HepG2 (cell line): ENCODE data around the gene SYMPK. TPM values are rescaled to one million over a fixed set of nuclear protein-coding genes. Genes with fewer than 3 reads are reported as not detected.

Experiments
- ATAC-seq: fragments of 200-7000 bp; cut with Tn5 transposase; 3 replicates; pipeline ENCODE4 v1.9.1; 2020; ENCODE audit warnings: mild to moderate bottlenecking, moderate library complexity
- BruUV-seq: library from RNA; stranded (reverse); fragments of 400-500 nt; replicated peaks from 2 replicates; lab custom pipeline; 2021; lab: Mats Ljungman, UMichigan
- CTCF ChIA-PET: fragments of 300-600 bp; formaldehyde crosslinking; extraction: SDS; loops from one replicate; lab custom pipeline; 2021; ENCODE audit warnings: low total read pairs, inconsistent platforms, low intra/inter-chr PET ratio; lab: Yijun Ruan, JAX
- POLR2A ChIA-PET: fragments of 350-600 bp; sonication (Branson Sonifier 250); formaldehyde crosslinking; loops from one replicate; lab custom pipeline; 2020; ENCODE audit warnings: antibody characterized with exemption, inconsistent platforms; lab: Yijun Ruan, JAX
- DNase-seq: peaks from one replicate; pipeline ENCODE4 v3.0.0-alpha.2; 2015; ENCODE audit warnings: low spot score
- FAIRE-seq: peaks from 3 replicates; lab custom pipeline; 2011; peaks lifted over from hg19 to GRCh38; lab: Jason Lieb, UNC
- H2AFZ ChIP-seq: one replicate; pipeline ENCODE4 v1.6.1; 2011; ENCODE audit warnings: low read length, inconsistent platforms
- H3K27ac ChIP-seq: fragments of 300-600 bp; 3 replicates; pipeline ENCODE4 v1.8.0; 2011; ENCODE audit warnings: mixed run types, mild to moderate bottlenecking, mixed read lengths, low read length, inconsistent platforms; ENCODE audit not compliant: insufficient read depth; ENCODE audit errors: extremely low read length
- H3K27me3 ChIP-seq, 2 experiments: fragments of 200-600 bp in 1 of 2; 2 replicates in 1 of 2; 3 replicates in 1 of 2; pipeline versions ENCODE4 v1.6.0 to v1.8.0; 2011; ENCODE audit warnings: low read length in 2 of 2, mild to moderate bottlenecking in 2 of 2, moderate library complexity in 2 of 2, inconsistent platforms in 1 of 2; ENCODE audit not compliant: insufficient read depth in 2 of 2, control insufficient read depth in 1 of 2
- H3K36me3 ChIP-seq, 2 experiments: fragments of 200-600 bp in 1 of 2; replicated peaks in 1 of 2; 2 replicates in 1 of 2; 3 replicates in 1 of 2; pipeline versions ENCODE4 v1.5.1 to v1.8.0; 2011; ENCODE audit warnings: low read length in 2 of 2, inconsistent platforms in 1 of 2; ENCODE audit not compliant: insufficient read depth in 2 of 2, control insufficient read depth in 1 of 2
- H3K4me1 ChIP-seq: 2 replicates; pipeline ENCODE4 v1.5.1; 2012; ENCODE audit warnings: low read length, inconsistent platforms; ENCODE audit not compliant: insufficient read depth
- H3K4me2 ChIP-seq: 2 replicates; pipeline ENCODE4 v1.6.0; 2011; ENCODE audit warnings: low read depth, low read length, inconsistent platforms
- H3K4me3 ChIP-seq, 3 experiments: fragments of 200-600 bp in 1 of 3; sonication (generic), shearing (Covaris generic) in 1 of 3; replicated peaks in 1 of 3; 2 replicates each; pipeline ENCODE4 v1.5.1; 2011 to 2016; ENCODE audit warnings: low read length in 3 of 3, inconsistent platforms in 2 of 3, low read depth in 2 of 3, mild to moderate bottlenecking in 2 of 3, control low read depth in 1 of 3, mixed read lengths in 1 of 3; ENCODE audit not compliant: insufficient read depth in 1 of 3
- H3K79me2 ChIP-seq: one replicate; pipeline ENCODE4 v1.6.1; 2011; ENCODE audit warnings: low read length, inconsistent platforms; ENCODE audit not compliant: insufficient read depth
- H3K9ac ChIP-seq: 2 replicates; pipeline ENCODE4 v1.6.0; 2011; ENCODE audit warnings: mild to moderate bottlenecking, low read depth, low read length, inconsistent platforms; ENCODE audit not compliant: insufficient read depth
- H3K9me3 ChIP-seq: 2 replicates; pipeline ENCODE4 v1.5.1; 2012; ENCODE audit warnings: mild to moderate bottlenecking, low read length
- H4K20me1 ChIP-seq: 2 replicates; pipeline ENCODE4 v1.6.0; 2011; ENCODE audit warnings: inconsistent platforms, mild to moderate bottlenecking, low read length, moderate library complexity; ENCODE audit not compliant: insufficient read depth
- AGO1 ChIP-seq: fragments of 200-400 bp; formaldehyde crosslinking; IDR thresholded peaks from 2 replicates; pipeline ENCODE4 v1.6.1; 2017; ENCODE audit warnings: mild to moderate bottlenecking, low read depth, low read length, moderate library complexity; ENCODE audit not compliant: poor library complexity, severe bottlenecking
- ARNTL ChIP-seq: sonication (generic); formaldehyde crosslinking; IDR thresholded peaks from 2 replicates; pipeline ENCODE4 v1.4.0; 2020; ENCODE audit warnings: mild to moderate bottlenecking, missing genetic modification reagents
- ATF3 ChIP-seq: sonication (generic); formaldehyde crosslinking; IDR thresholded peaks from 2 replicates; pipeline ENCODE4 v1.4.0; 2020; ENCODE audit warnings: missing genetic modification reagents
- DNMT1 ChIP-seq: sonication (generic); formaldehyde crosslinking; IDR thresholded peaks from 2 replicates; pipeline ENCODE4 v1.5.1; 2020; ENCODE audit warnings: mild to moderate bottlenecking, missing genetic modification reagents
- EP300 ChIP-seq, 3 experiments: sonication (generic) in 1 of 3; formaldehyde crosslinking in 1 of 3; IDR thresholded peaks; 2 replicates each; pipeline versions ENCODE4 v1.5.1 to v1.6.1; 2011 to 2020; ENCODE audit warnings: low read depth in 2 of 3, low read length in 2 of 3, borderline replicate concordance in 1 of 3, improper control_type of control experiment in 1 of 3, mild to moderate bottlenecking in 1 of 3, missing genetic modification reagents in 1 of 3, moderate library complexity in 1 of 3
- KLF16 ChIP-seq, 2 experiments: sonication (generic) in 1 of 2; formaldehyde crosslinking in 1 of 2; IDR thresholded peaks; 2 replicates each; pipeline versions ENCODE4 v1.6.1 to v1.8.0; 2016 to 2023; ENCODE audit warnings: missing genetic modification reagents in 2 of 2, missing compliant biosample characterization in 1 of 2
- PAF1 ChIP-seq: IDR thresholded peaks from 2 replicates; pipeline ENCODE4 v1.6.1; 2016; ENCODE audit warnings: missing genetic modification reagents, missing compliant biosample characterization
- SMYD3 ChIP-seq: sonication (generic); formaldehyde crosslinking; IDR thresholded peaks from 2 replicates; pipeline ENCODE4 v1.8.1; 2023; ENCODE audit warnings: mild to moderate bottlenecking, missing genetic modification reagents
- STAG1 ChIP-seq: sonication (generic); formaldehyde crosslinking; IDR thresholded peaks from 2 replicates; pipeline ENCODE4 v1.4.0; 2020; ENCODE audit warnings: missing genetic modification reagents
- TSC22D2 ChIP-seq: sonication (generic); formaldehyde crosslinking; IDR thresholded peaks from 2 replicates; pipeline ENCODE4 v1.5.1; 2020; ENCODE audit warnings: missing genetic modification reagents, mild to moderate bottlenecking, borderline replicate concordance
- ZFP62 ChIP-seq: sonication (generic); formaldehyde crosslinking; IDR thresholded peaks from 2 replicates; pipeline ENCODE4 v1.4.0; 2020; ENCODE audit warnings: missing genetic modification reagents
- ZNF513 ChIP-seq: sonication (generic); formaldehyde crosslinking; conservative IDR thresholded peaks from 2 replicates; pipeline ENCODE4 v1.5.0; 2020; ENCODE audit warnings: missing genetic modification reagents
- WGBS: methylation state at CpG from one replicate; pipeline ENCODE4 v1.1.6; 2017; ENCODE audit warnings: low lambda C conversion rate; 5-methylcytosine and 5-hydroxymethylcytosine counted together
- in situ Hi-C: cut with HindIII; loops from 2 replicates; pipeline ENCODE4 v1.10.0; 2017; ENCODE audit warnings: low pct_unique_long_range_greater_than_20kb; ENCODE audit not compliant: extremely low pct_ligation_motif_present
- intact Hi-C: fragments of 100-400 bp; cut with micrococcal nuclease; formaldehyde crosslinking; loops from one replicate; pipeline ENCODE4 v1.10.0; 2022; ENCODE audit not compliant: unreplicated experiment
- polyA plus RNA-seq, 8 experiments: library from polyadenylated mRNA; depleted of rRNA in 3 of 8; stranded (reverse) in 7 of 8; unstranded in 1 of 8; fragments of >200 nt; fragmentation: Illumina TruSeq in 4 of 8; extraction: Trizol in 4 of 8; gene quantifications; 2 replicates each; pipeline versions ENCODE4 v1.2.1 to v1.2.3, GENCODE V29; 2011 to 2016; ENCODE audit warnings: low read depth in 4 of 8, missing spikeins in 1 of 8, mixed read lengths in 1 of 8; ENCODE audit not compliant: insufficient read depth in 1 of 8
- total RNA-seq, 5 experiments: library from RNA; depleted of rRNA; stranded (reverse); fragments of >200 nt; fragmentation: Illumina TruSeq; extraction: Trizol; gene quantifications; 2 replicates each; pipeline ENCODE4 v1.2.3, GENCODE V29; 2016; ENCODE audit warnings: low read depth in 1 of 5
- TF ChIP-seq, protein P1 (sequence below): sonication (generic); formaldehyde crosslinking; IDR thresholded peaks from 2 replicates; pipeline ENCODE4 v1.4.0; 2020; ENCODE audit warnings: missing genetic modification reagents
- TF ChIP-seq, protein P2 (sequence below): sonication (generic); formaldehyde crosslinking; IDR thresholded peaks from 2 replicates; pipeline ENCODE4 v1.5.0; 2020; ENCODE audit warnings: mild to moderate bottlenecking, missing genetic modification reagents
- TF ChIP-seq, protein P3 (sequence below): sonication (generic); formaldehyde crosslinking; IDR thresholded peaks from 2 replicates; pipeline ENCODE4 v1.4.0; 2020; ENCODE audit warnings: low read depth, mild to moderate bottlenecking, missing genetic modification reagents

Gene SYMPK
- total and polyA plus RNA-seq, 2 of the 13 experiments (the other 11 are each of a cell fraction or from before 2014, with no cell fraction given), result 21.9 to 55.7 TPM

DNA sequence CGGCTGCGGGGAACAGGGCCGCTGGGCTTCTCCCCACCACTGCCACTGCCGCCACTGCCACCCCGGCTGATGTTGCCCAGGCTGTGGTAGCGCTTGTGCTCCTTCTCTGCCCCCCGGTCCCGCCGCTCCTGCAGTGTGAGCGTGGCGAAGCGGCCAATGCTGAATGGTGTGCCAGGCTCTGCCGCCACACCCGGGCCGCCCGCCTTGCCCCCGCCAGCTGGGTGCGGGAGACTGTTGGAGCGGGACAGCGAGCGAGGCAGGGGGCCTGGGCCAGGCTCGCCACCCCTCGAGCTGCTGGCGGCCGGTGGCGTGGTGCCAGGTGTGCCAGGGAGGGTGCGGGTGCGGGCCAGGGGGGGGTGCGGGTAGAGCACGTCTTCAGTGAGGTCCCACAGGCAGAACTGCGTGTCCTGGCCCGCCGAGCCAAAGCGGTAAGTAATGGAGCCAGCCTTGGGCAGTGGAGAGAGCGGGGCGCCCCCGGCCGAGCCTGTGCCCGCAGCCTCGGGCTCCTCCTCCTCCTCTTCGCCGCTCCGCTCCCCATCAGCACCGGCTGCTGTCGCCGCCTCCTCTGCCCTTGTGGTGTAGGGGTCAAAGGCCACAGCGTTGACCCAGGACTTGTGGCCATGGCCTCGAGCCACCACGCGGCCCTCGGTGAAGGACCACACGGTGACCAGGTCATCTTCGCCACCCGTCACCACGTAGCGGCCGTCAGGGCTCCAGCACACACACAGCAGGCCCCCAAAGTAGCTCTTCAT, 77.0 kb downstream of the SYMPK start (continued):
- TF ChIP-seq, protein P1, sequence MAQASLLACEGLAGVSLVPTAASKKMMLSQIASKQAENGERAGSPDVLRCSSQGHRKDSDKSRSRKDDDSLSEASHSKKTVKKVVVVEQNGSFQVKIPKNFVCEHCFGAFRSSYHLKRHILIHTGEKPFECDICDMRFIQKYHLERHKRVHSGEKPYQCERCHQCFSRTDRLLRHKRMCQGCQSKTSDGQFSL (CRISPR knock-in tag), result no peak
- TF ChIP-seq, all 625 proteins: peak for 4

DNA sequence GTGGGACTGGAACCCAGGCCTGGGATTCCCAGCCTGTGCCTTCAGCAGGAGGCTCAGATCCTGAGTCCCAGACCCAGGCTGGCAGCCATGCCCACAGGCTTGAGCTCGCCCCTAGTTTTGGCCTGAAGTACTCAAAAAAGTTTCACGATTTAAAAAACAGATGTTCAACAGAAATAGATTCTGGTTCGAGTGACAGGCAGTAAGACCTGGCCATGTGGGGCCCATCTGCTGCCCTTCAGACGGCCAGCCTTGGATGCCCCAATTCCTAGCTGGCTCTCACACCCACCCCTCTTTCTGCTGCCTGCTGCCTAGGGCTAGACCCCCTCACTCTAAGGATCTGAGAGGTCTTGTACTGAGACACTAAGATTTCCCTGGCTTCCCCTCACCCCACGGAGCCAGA, 77.8 kb downstream of the SYMPK start:
- ChIA-PET CTCF (no interaction called here), POLR2A (no interaction called here)
- no peak for TF ChIP-seq STAG1 (CRISPR knock-in tag)
- no peak for TF ChIP-seq PAF1 (CRISPR knock-in tag)
- no peak for TF ChIP-seq KLF16 (CRISPR knock-in tag; IDR thresholded peaks at IDR 0.05)
- TF ChIP-seq, protein P2, sequence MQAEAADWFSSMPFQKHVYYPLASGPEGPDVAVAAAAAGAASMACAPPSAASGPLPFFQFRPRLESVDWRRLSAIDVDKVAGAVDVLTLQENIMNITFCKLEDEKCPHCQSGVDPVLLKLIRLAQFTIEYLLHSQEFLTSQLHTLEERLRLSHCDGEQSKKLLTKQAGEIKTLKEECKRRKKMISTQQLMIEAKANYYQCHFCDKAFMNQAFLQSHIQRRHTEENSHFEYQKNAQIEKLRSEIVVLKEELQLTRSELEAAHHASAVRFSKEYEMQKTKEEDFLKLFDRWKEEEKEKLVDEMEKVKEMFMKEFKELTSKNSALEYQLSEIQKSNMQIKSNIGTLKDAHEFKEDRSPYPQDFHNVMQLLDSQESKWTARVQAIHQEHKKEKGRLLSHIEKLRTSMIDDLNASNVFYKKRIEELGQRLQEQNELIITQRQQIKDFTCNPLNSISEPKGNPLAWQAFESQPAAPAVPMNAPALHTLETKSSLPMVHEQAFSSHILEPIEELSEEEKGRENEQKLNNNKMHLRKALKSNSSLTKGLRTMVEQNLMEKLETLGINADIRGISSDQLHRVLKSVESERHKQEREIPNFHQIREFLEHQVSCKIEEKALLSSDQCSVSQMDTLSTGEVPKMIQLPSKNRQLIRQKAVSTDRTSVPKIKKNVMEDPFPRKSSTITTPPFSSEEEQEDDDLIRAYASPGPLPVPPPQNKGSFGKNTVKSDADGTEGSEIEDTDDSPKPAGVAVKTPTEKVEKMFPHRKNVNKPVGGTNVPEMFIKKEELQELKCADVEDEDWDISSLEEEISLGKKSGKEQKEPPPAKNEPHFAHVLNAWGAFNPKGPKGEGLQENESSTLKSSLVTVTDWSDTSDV (CRISPR knock-in tag), result no peak
- TF ChIP-seq SMYD3 (CRISPR knock-in tag), result no peak
- no peak for TF ChIP-seq DNMT1
- no peak for TF ChIP-seq ATF3
- no peak for TF ChIP-seq AGO1
- no peak for TF ChIP-seq ZFP62 (CRISPR knock-in tag)
- TF ChIP-seq, protein P3, sequence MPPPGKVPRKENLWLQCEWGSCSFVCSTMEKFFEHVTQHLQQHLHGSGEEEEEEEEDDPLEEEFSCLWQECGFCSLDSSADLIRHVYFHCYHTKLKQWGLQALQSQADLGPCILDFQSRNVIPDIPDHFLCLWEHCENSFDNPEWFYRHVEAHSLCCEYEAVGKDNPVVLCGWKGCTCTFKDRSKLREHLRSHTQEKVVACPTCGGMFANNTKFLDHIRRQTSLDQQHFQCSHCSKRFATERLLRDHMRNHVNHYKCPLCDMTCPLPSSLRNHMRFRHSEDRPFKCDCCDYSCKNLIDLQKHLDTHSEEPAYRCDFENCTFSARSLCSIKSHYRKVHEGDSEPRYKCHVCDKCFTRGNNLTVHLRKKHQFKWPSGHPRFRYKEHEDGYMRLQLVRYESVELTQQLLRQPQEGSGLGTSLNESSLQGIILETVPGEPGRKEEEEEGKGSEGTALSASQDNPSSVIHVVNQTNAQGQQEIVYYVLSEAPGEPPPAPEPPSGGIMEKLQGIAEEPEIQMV (CRISPR knock-in tag), result no peak
- no peak for TF ChIP-seq ZNF513 (CRISPR knock-in tag)
- TF ChIP-seq ARNTL (CRISPR knock-in tag), result no peak
- TF ChIP-seq EP300 (IDR thresholded peaks at IDR 0.05; ENCODE audit: low read depth in 2 of 2, low read length in 2 of 2), result no peak
- no peak for TF ChIP-seq EP300 (CRISPR knock-in tag; IDR thresholded peaks at IDR 0.05; ENCODE audit: borderline replicate concordance)
- no peak for TF ChIP-seq TSC22D2 (CRISPR knock-in tag)

More for the DNA sequence above, 77.8 kb downstream of the SYMPK start:
- DNase-seq (no peak), ATAC-seq (no peak), FAIRE-seq (no peak)
- Histone ChIP-seq H3K9ac (no peak overlapping the region), H4K20me1 (peaks cover 4% of the 10 kb centered on the region; the same call in 1 of the 2 replicates), H3K79me2 (no peaks in the 10 kb centered on the region), H3K4me1 (peaks cover 23% of the 10 kb centered on the region), H3K4me3 (no peak overlapping the region), H2AFZ (no peak overlapping the region), H3K4me2 (no peak overlapping the region), H3K9me3 (no peaks in the 10 kb centered on the region), H3K27me3 (no peaks in the 10 kb centered on the region; a peak in 1 of 5 replicates), H3K36me3 (peaks cover 7 to 26% of the 10 kb centered on the region in 2 experiments), H3K27ac (no peak overlapping the region)
- WGBS, result 89% methylated on average over 5 of the region's 5 CpGs
- no TSS peak for BruUV-seq
- intact Hi-C loops, result no loop called here
- in situ Hi-C loops, result no loop called here
